ENCODE results near the gene TAOK3. TPM values are rescaled to one million over a fixed set of nuclear protein-coding genes. Genes with fewer than 3 reads are reported as not detected.

TAOK3 gene
- total and polyA plus RNA-seq, 2 donors (not counting 3 experiments of a cell fraction or from before 2014, with no cell fraction given), result 11.3 to 23.1 TPM

DNA sequence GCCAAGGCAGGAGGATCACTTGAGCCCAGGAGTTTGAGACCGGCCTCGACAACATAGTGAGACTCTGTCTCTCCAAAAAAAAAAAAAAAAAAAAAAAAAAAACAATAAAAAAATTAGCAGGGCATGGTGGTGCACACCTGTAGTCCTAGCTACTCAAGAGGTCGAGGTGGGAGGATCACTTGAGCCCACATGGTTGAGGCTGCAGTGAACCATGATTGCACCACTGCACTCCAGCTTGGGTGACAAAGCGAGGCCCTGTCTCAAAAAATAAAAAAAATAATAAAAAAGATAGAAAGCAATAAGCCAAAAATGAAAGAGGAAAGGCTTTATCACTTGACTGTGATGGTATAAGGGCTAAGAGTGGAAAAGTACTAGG is 247.0 kb downstream of the TAOK3 start:
- Histone ChIP-seq H3K9ac (replicated peaks; ENCODE audit: extremely low read depth, insufficient read depth, low read length) (no peak overlapping the region), H3K4me1 (ENCODE audit: control insufficient read depth, extremely low read depth, insufficient read depth, low read length) (no peaks in the 10 kb centered on the region), H3K27ac (ENCODE audit: insufficient read depth, low read depth, low read length) (no peak overlapping the region), H3K27me3 (ENCODE audit: control insufficient read depth in 2 of 2, insufficient read depth in 2 of 2, low read length in 2 of 2) (no peaks in the 10 kb centered on the region), H4K20me1 (replicated peaks; ENCODE audit: control insufficient read depth, extremely low read depth, insufficient read depth, low read length) (no peaks in the 10 kb centered on the region), H3K4me2 (ENCODE audit: insufficient read depth, low read length) (no peak overlapping the region), H3K9me1 (replicated peaks; ENCODE audit: control insufficient read depth, extremely low read depth, insufficient read depth, low read length) (no peaks in the 10 kb centered on the region), H3K36me3 (ENCODE audit: control insufficient read depth in 2 of 2, extremely low read depth in 1 of 2, insufficient read depth in 2 of 2, low read length in 2 of 2) (no peaks in the 10 kb centered on the region), H2AFZ (ENCODE audit: low read depth, low read length) (no peak overlapping the region), H3K9me3 (replicated peaks; ENCODE audit: control insufficient read depth, insufficient read depth, low read length) (no peaks in the 10 kb centered on the region), H3K79me2 (ENCODE audit: control insufficient read depth, insufficient read depth, low read length) (no peaks in the 10 kb centered on the region), H3K4me3 (replicated peaks in 1 of 3; ENCODE audit: insufficient read depth in 1 of 3, low read depth in 1 of 3, low read length in 3 of 3) (no peak overlapping the region)
- POLR2A ChIA-PET, result no interaction called here
- DNase-seq (ENCODE audit: low read depth, low spot score) (no peak), FAIRE-seq (no peak)
- no TSS peak for BruUV-seq (replicated peaks)
- CTCF ChIA-PET, result no interaction called here
- intact Hi-C loops (cut with micrococcal nuclease), result no loop called here
- dilution Hi-C loops (cut with MboI; ENCODE audit: extremely low pct_ligation_motif_present, low sequenced_read_pairs), result no loop called here
- TF ChIP-seq POLR2A (IDR thresholded peaks at IDR 0.05; ENCODE audit: low read depth, low read length) (no peak), MAX (IDR thresholded peaks at IDR 0.05; ENCODE audit: insufficient read depth, insufficient read length) (no peak), GATA2 (IDR thresholded peaks at IDR 0.05; ENCODE audit: insufficient read depth, insufficient read length, low read depth, low read length) (no peak), FOS (IDR thresholded peaks at IDR 0.05; ENCODE audit: borderline replicate concordance, insufficient read depth, low read length) (no peak), EZH2 (IDR thresholded peaks at IDR 0.05; ENCODE audit: borderline replicate concordance, low read depth, low read length, severe bottlenecking) (no peak), JUN (IDR thresholded peaks at IDR 0.05; ENCODE audit: borderline replicate concordance, insufficient read depth, insufficient read length, low read depth) (no peak), MYC (IDR thresholded peaks at IDR 0.05; ENCODE audit: low read depth, low read length) (no peak)

DNA sequence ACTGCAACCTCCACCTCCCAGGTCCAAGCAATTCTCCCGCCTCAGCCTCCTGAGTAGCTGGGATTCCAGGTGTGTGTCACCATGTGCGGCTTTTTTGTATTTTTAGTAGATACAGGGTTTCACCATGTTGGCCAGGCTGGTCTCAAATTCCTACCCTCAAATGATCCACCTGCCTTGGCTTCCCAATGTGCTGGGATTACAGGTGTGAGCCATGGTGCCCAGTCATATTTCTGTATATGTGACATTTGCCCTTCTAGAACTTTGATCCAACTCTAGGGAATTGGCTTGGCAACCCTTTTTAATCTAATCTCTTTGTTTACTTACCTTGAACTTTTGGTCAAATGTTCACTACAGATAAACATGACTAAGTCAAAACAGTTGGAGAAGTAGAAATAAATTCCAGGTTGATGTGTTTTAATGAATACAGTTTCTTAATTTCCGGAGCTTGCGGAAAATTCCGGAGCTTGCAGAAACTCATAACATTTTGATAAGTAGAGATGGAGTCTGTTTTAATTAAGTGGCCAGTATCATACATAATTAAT is 248.3 kb downstream of the TAOK3 start:
- no peak for TF ChIP-seq MYC (IDR thresholded peaks at IDR 0.05; ENCODE audit: low read depth, low read length)
- no peak for TF ChIP-seq POLR2A (IDR thresholded peaks at IDR 0.05; ENCODE audit: low read depth, low read length)
- TF ChIP-seq POLR2AphosphoS5 (IDR thresholded peaks at IDR 0.05; ENCODE audit: insufficient read depth, low read depth, low read length), result no peak
- TF ChIP-seq EZH2 (IDR thresholded peaks at IDR 0.05; ENCODE audit: borderline replicate concordance, low read depth, low read length, severe bottlenecking), result no peak
- TF ChIP-seq CTCF (IDR thresholded peaks at IDR 0.05; ENCODE audit: extremely low read depth in 1 of 2, insufficient read depth in 1 of 2, low read depth in 1 of 2, low read length in 2 of 2), result no peak
- TF ChIP-seq GATA2 (IDR thresholded peaks at IDR 0.05; ENCODE audit: insufficient read depth, insufficient read length, low read depth, low read length), result no peak
- CTCF ChIA-PET, result interaction anchor here (1.1 to 1.9 kb wide), 2 partner anchors 9 to 253 kb away, joined by 5 to 6 read pairs; partner anchors contain the start of gene SUDS3
- FAIRE-seq, result no peak

More for the DNA sequence above, 248.3 kb downstream of the TAOK3 start:
- dilution Hi-C loops (cut with MboI; ENCODE audit: extremely low pct_ligation_motif_present, low sequenced_read_pairs), result no loop called here
- no peak overlapping the region for H3K4me2 ChIP-seq (ENCODE audit: insufficient read depth, low read length)
- no peak overlapping the region for H3K27ac ChIP-seq (ENCODE audit: insufficient read depth, low read depth, low read length)
- no peaks in the 10 kb centered on the region for H3K27me3 ChIP-seq (ENCODE audit: control insufficient read depth in 2 of 2, insufficient read depth in 2 of 2, low read length in 2 of 2)
- no peak overlapping the region for H3K4me3 ChIP-seq (replicated peaks in 1 of 3; ENCODE audit: insufficient read depth in 1 of 3, low read depth in 1 of 3, low read length in 3 of 3)
- intact Hi-C loops (cut with micrococcal nuclease), result loop anchor here (5.0 kb wide), 1 partner anchor 913 kb away; no protein-coding TSS in a partner anchor
- POLR2A ChIA-PET, result no interaction called here
- no peaks in the 10 kb centered on the region for H3K36me3 ChIP-seq (ENCODE audit: control insufficient read depth in 2 of 2, extremely low read depth in 1 of 2, insufficient read depth in 2 of 2, low read length in 2 of 2)
- no peaks in the 10 kb centered on the region for H3K4me1 ChIP-seq (ENCODE audit: control insufficient read depth, extremely low read depth, insufficient read depth, low read length)
- DNase-seq (ENCODE audit: low read depth, low spot score), result no peak
- H2AFZ ChIP-seq (ENCODE audit: low read depth, low read length), result no peak overlapping the region
- no peaks in the 10 kb centered on the region for H3K9me1 ChIP-seq (replicated peaks; ENCODE audit: control insufficient read depth, extremely low read depth, insufficient read depth, low read length)
- no peaks in the 10 kb centered on the region for H3K9me3 ChIP-seq (replicated peaks; ENCODE audit: control insufficient read depth, insufficient read depth, low read length)
- no peaks in the 10 kb centered on the region for H3K79me2 ChIP-seq (ENCODE audit: control insufficient read depth, insufficient read depth, low read length)
- no TSS peak for BruUV-seq (replicated peaks)
- no peaks in the 10 kb centered on the region for H4K20me1 ChIP-seq (replicated peaks; ENCODE audit: control insufficient read depth, extremely low read depth, insufficient read depth, low read length)
- H3K9ac ChIP-seq (replicated peaks; ENCODE audit: extremely low read depth, insufficient read depth, low read length), result no peak overlapping the region

Data from endothelial cell of umbilical vein (primary cell).